Ovary (tissue), 9 donors: ENCODE results near the gene CTNNA3. TPM values are rescaled to one million over a fixed set of nuclear protein-coding genes. Genes with fewer than 3 reads are reported as not detected.

Source experiments
- DNase-seq, 5 donors: peaks; one replicate each; pipeline ENCODE4 v3.0.0-alpha.2; 2019 to 2020
- H3K27ac ChIP-seq, 2 donors: fragments of 200-600 bp; one replicate each; pipeline versions ENCODE4 v1.5.1 to v1.8.0; 2019 to 2022
- H3K27me3 ChIP-seq: fragments of 200-600 bp; one replicate; pipeline ENCODE4 v1.8.0; 2022
- H3K36me3 ChIP-seq: fragments of 200-600 bp; sonication (generic); one replicate; pipeline ENCODE4 v1.5.1; 2019
- H3K4me1 ChIP-seq: one replicate; pipeline ENCODE4 v1.8.1; 2013; ENCODE audit warnings: mild to moderate bottlenecking, moderate library complexity; ENCODE audit not compliant: insufficient read depth
- H3K4me3 ChIP-seq: fragments of 200-600 bp; sonication (generic); one replicate; pipeline ENCODE4 v1.5.1; 2017
- H3K9me3 ChIP-seq, 2 donors: fragments of 200-600 bp in 1 of 2; sonication (generic) in 1 of 2; one replicate each; pipeline versions ENCODE4 v1.5.1 to v1.8.1; 2013 to 2019; ENCODE audit warnings: mild to moderate bottlenecking in 1 of 2, moderate library complexity in 1 of 2
- EP300 ChIP-seq: sonication (generic); formaldehyde crosslinking; IDR thresholded peaks from one replicate; pipeline ENCODE4 v1.6.1; 2017; ENCODE audit warnings: antibody characterized with exemption
- POLR2A ChIP-seq: fragments of 450-650 bp; IDR thresholded peaks from one replicate; pipeline ENCODE4 v1.6.1; 2017; ENCODE audit warnings: antibody characterized with exemption, mild to moderate bottlenecking, moderate library complexity
- WGBS, 3 donors: extraction: QIAGEN DNeasy Blood & Tissue Kit in 1 of 3; methylation state at CpG; one replicate each; pipeline versions ENCODE4 v1.1.5 to v1.1.7; 2013 to 2017; 5-methylcytosine and 5-hydroxymethylcytosine counted together
- intact Hi-C, 4 donors: fragments of 100-400 bp; cut with DNase I; formaldehyde crosslinking; loops; one replicate each; pipeline versions ENCODE4 v1.11.0 to v1.15.1; 2022 to 2023
- polyA plus RNA-seq, 2 donors: library from polyadenylated mRNA; stranded (reverse); fragments of 200-250 nt in 1 of 2; fragments of 350-450 nt in 1 of 2; fragmentation: Illumina TruSeq in 1 of 2; extraction: RNeasy Lipid Tissue Mini Kit (QIAGEN cat#74804) in 1 of 2; gene quantifications; one replicate each; pipeline ENCODE4 v1.2.3, GENCODE V29; 2013 to 2014
- total RNA-seq, 7 donors: library from RNA; depleted of rRNA in 2 of 7; stranded (reverse); fragments of >200 nt in 2 of 7; fragmentation: NEBNext Ultra II Directional in 3 of 7; extraction: Animal tissue kit (Norgen Biotek cat#: 25700) in 3 of 7; gene quantifications; one replicate each; pipeline versions ENCODE4 v1.1.0 to v1.2.4, GENCODE V29; 2016 to 2023
- TF ChIP-seq, protein P1 (sequence below), 3 donors: fragments of 450-650 bp in 2 of 3; fragments of 200-600 bp in 1 of 3; IDR thresholded peaks; one replicate each; pipeline versions ENCODE4 v1.5.1 to v1.8.0; 2016 to 2022; ENCODE audit warnings: antibody characterized with exemption in 3 of 3, mild to moderate bottlenecking in 1 of 3
- donor health status: DM: no; HTN: no; CAD: no; lungs with moderate emphysema.
- donor health status: DM: no; HTN: no; CAD: no.
- donor health status: Bipolar disorder and iron deficiency.
- donor health status: DM: yes; HTN: yes; CAD: no.
- donor health status: DM: no; HTN: no; CAD: no.
- donor health status: DM: yes; HTN: yes; CAD: no.

CTNNA3 gene
- total and polyA plus RNA-seq, 9 donors = 1.9 to 9.7 (median 4.0) TPM

DNA sequence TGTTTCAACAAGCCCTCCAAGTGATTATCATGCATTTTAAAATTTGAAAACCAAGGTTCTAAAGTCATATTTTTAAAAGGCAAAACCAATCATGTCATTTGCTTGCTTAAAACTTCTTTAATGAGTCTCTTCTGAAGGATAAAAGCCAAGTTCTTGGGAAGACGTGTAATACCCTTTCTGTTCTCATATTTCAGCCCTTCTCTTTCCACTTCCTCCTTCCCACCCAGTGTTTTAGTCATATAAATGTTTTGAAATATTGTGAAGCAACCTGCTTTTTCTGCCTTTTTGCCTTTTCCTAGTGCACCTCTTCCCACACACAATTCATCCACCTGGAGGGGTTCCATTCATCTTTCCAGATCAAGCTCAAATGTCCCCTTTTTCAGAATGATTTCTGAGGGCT lies 981.3 kb downstream of the CTNNA3 start:
- H3K4me1 ChIP-seq = no peaks in the 10 kb centered on the region
- no peak for DNase-seq
- WGBS, 3 donors = 28 to 44% (median 38%) methylated on average over 1 of the region's 1 CpG
- no peaks in the 10 kb centered on the region for H3K9me3 ChIP-seq
- intact Hi-C loops = no loop called here
- no peak overlapping the region for H3K4me3 ChIP-seq
- TF ChIP-seq POLR2A = no peak
- TF ChIP-seq, protein P1, sequence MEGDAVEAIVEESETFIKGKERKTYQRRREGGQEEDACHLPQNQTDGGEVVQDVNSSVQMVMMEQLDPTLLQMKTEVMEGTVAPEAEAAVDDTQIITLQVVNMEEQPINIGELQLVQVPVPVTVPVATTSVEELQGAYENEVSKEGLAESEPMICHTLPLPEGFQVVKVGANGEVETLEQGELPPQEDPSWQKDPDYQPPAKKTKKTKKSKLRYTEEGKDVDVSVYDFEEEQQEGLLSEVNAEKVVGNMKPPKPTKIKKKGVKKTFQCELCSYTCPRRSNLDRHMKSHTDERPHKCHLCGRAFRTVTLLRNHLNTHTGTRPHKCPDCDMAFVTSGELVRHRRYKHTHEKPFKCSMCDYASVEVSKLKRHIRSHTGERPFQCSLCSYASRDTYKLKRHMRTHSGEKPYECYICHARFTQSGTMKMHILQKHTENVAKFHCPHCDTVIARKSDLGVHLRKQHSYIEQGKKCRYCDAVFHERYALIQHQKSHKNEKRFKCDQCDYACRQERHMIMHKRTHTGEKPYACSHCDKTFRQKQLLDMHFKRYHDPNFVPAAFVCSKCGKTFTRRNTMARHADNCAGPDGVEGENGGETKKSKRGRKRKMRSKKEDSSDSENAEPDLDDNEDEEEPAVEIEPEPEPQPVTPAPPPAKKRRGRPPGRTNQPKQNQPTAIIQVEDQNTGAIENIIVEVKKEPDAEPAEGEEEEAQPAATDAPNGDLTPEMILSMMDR (IDR thresholded peaks at IDR 0.05) = no peak
- TF ChIP-seq EP300 = no peak
- no peaks in the 10 kb centered on the region for H3K36me3 ChIP-seq
- H3K27ac ChIP-seq = no peak overlapping the region
- no peaks in the 10 kb centered on the region for H3K27me3 ChIP-seq

DNA sequence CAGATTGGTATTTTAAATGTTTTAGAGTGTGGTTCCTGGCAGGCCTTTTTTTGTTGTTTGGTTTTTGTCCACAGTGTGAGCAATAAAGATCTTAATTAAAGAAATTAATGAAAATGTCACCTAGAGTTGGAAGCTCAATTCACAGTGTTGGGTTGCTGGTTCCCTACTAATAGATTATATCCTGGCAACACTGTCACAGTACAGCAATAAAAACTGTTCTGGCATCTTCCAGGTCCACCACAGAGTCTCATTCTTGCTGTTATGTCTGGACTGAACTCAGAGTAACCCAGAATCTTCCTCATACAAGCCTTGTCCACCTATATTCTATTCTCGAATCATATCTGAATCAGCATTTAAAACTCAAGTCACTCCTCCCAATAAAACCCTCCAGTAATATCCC lies 982.6 kb downstream of the CTNNA3 start:
- WGBS, 3 donors = 90 to 97% (median 94%) methylated on average over 1 of the region's 1 CpG
- DNase-seq = no peak

DNA sequence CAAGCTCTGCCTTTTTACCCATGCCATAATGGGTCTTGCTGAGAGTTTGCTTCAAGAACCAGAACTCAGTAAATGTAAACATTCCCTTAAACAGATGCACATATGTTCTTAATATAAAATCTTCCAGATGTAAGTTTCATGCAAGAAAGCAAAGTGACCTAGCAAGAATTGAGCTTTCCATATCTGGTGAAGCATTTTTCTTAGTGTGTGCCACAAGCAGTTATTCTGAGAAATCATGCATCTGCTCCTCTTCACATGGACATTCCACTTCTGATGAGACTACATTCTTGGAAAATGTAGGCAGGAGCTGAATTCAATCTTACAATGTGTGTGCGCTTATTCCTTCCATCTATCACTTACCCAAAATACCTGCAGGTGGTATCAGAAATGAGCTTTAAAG lies 997.9 kb downstream of the CTNNA3 start:
- no peaks in the 10 kb centered on the region for H3K36me3 ChIP-seq
- whole genome bisulfite sequencing, 3 donors = 94 to 97% (median 96%) methylated on average over 1 of the region's 1 CpG
- no peak overlapping the region for H3K4me3 ChIP-seq
- H3K27ac ChIP-seq = no peak overlapping the region
- DNase-seq = no peak
- TF ChIP-seq POLR2A (no peak), EP300 (no peak)
- TF ChIP-seq, protein P1 (IDR thresholded peaks at IDR 0.05) = no peak
- H3K4me1 ChIP-seq = no peaks in the 10 kb centered on the region
- H3K27me3 ChIP-seq = no peaks in the 10 kb centered on the region
- no peaks in the 10 kb centered on the region for H3K9me3 ChIP-seq
- intact Hi-C loops = no loop called here

More for the DNA sequence above, 982.6 kb downstream of the CTNNA3 start:
- Histone ChIP-seq H3K36me3 (no peaks in the 10 kb centered on the region), H3K4me1 (no peaks in the 10 kb centered on the region), H3K27ac (no peak overlapping the region), H3K9me3 (no peaks in the 10 kb centered on the region), H3K27me3 (no peaks in the 10 kb centered on the region), H3K4me3 (no peak overlapping the region)
- TF ChIP-seq POLR2A = no peak
- TF ChIP-seq, protein P1 (IDR thresholded peaks at IDR 0.05) = no peak
- TF ChIP-seq EP300 = no peak
- intact Hi-C loops = no loop called here

DNA sequence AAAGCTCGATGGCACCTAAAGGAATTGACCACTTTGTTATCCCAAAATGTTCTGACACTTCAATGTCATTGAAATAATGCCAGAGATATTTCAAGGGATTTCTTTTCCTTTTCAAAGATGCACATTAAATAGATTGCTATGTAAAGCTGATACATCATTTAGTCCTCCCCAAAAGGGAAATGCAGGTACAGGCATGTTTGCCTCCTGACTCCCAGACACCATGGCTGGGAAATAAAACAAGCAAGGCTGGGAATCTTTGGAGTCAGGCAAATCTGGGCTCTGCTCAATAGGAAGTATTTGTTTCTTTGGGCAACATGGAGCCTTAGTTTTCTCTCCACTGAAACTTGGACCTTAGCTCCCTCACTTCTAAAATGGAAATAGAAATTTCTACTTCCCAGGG lies 1000.9 kb downstream of the CTNNA3 start:
- TF ChIP-seq POLR2A (no peak), EP300 (no peak)
- TF ChIP-seq, protein P1 (IDR thresholded peaks at IDR 0.05) = no peak
- Histone ChIP-seq H3K4me3 (no peak overlapping the region), H3K36me3 (no peaks in the 10 kb centered on the region), H3K27ac (no peak overlapping the region), H3K9me3 (no peaks in the 10 kb centered on the region), H3K4me1 (no peaks in the 10 kb centered on the region), H3K27me3 (no peaks in the 10 kb centered on the region)
- DNase-seq = no peak
- intact Hi-C loops = no loop called here
- WGBS, 3 donors = 80 to 89% (median 83%) methylated on average over 1 of the region's 1 CpG
